ENCODE data around the gene SERPINE2.
A peak's percentile ranks its signal among the peaks of the same experiment; 100 is the strongest.

The SERPINE2 gene

DNA sequence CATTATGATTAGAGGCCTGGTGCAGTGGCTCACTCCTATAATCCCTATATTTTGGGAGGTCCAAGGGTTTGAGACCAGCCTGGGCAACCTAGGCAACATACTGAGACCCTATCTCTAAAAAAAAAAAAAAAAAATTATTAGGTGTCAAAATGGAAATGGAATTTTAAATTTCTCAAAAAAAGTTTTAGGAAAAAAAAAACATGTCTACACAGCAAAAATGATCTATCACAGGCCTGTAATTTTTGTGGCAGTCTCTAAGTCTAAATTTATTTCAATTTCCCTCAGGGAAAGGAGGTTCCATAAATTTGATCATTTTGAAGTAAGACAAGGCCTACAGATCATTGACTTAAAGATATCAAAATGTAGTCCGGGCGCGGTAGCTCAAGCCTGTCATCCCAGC, 65.5 kb downstream of the SERPINE2 start:
- DNase-seq (ENCODE audit: low read depth in 1 of 2, low spot score in 1 of 2): no peak
- in situ Hi-C loops (cut with HindIII; ENCODE audit: low pct_unique_long_range_greater_than_20kb, low sequenced_read_pairs): no loop called here
- TF ChIP-seq JUND (IDR thresholded peaks at IDR 0.05; ENCODE audit: low read depth): no peak

DNA sequence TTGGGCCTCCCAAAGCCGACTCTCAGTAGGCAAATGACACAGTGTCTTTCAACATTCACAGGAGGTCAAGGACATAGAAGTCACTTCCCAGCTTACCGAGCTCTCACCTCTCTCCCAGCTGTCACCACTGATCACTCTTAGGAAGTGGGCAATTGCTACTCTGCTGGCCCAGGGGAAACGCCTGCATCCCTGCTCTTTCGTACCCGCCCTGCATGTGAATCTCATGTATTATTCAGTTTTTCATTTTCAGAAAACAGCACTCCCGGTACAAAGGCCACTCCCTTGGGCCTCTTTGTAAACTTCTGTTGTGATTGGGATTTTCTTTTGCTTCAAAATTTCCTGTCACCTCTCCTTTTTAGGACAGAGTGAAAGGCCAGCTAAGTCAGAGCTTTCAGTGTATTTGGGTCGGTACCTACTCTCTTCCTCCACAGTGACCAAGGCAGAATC, 66.4 kb downstream of the SERPINE2 start:
- in situ Hi-C loops (cut with HindIII; ENCODE audit: low pct_unique_long_range_greater_than_20kb, low sequenced_read_pairs): no loop called here
- no peak for TF ChIP-seq JUND (IDR thresholded peaks at IDR 0.05; ENCODE audit: low read depth)
- no peak for DNase-seq (ENCODE audit: low read depth in 1 of 2, low spot score in 1 of 2)

DNA sequence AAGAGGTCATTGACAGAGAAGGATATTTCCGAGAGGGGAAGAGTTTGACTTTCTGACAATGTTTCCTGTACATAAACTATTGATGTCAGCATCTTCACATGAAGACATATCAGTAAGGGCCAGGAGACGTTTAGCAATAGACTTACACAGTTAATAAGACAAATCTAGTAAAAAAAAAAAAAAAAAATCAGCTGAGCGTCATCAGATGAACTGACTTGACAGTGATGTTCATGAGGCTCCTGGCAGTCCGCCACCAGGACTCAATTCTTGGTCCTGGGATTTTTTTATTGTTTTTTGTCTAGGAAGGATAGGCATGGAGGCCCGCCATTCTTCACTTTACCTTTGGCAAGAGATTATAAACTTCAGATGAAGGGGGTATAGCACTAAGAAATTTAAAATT, 67.4 kb downstream of the SERPINE2 start:
- no peak for TF ChIP-seq JUND (IDR thresholded peaks at IDR 0.05; ENCODE audit: low read depth)
- in situ Hi-C loops (cut with HindIII; ENCODE audit: low pct_unique_long_range_greater_than_20kb, low sequenced_read_pairs): no loop called here
- no peak for DNase-seq (ENCODE audit: low read depth in 1 of 2, low spot score in 1 of 2)

DNA sequence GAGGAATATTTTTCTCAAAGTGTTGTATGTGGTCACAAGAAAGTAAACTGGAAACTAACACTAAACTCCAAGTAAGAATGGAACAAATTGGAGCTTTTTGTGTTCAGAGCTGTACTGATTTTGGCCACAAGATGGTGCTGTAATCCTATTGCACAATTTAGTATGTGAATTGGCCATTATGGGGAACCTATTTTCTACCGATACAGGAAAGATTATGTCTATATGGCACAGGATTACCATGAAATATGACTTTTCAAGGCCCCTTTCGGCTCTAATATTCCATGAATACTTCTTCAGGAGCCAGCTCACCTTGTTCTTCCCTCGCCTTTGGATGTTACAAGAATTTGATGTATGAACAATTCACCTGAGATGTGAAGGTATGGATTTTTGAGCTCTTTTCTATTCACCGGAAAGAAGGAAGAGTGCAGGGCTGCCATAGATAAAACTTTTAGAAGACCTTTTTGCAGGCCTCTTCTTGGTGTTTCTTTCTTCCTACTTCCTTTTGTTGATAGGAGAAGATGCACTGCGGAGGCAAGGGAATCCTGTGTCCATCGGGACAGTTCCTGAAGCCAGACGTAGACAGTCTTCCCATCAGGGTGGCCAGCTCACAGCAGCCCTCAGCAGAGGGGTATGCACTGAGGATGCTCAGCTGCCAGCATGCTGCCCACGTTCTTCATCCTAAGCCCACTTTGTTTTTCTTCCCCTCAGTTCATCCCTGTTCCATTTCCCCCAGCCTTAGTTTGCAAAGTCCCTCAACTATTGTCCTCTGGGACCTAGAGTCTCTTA, 68.5 kb downstream of the SERPINE2 start:
- peak in 1 of 2 experiments; percentile 62 for DNase-seq (ENCODE audit: low read depth in 1 of 2, low spot score in 1 of 2)
- TF ChIP-seq JUND (IDR thresholded peaks at IDR 0.05; ENCODE audit: low read depth): no peak
- in situ Hi-C loops (cut with HindIII; ENCODE audit: low pct_unique_long_range_greater_than_20kb, low sequenced_read_pairs): no loop called here

DNA sequence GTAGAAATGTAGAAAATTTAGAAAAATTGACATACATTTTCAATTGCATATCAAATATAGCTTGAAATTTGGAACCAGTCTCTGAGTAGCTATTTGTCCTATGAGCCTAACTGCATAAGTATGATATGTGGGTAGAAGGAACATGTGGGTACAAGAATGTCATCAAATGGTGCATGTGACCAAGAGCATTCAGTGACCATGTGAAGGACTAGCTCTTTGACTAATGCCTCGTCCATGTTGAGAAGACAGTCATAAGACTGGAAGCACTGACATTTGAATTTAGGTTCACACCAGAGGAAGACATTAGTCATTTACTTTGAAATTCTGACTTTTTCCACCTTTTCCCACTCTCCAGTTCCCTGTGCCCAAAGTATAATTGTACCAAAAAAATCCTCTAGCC, 69.2 kb downstream of the SERPINE2 start:
- DNase-seq (ENCODE audit: low read depth in 1 of 2, low spot score in 1 of 2): no peak
- no peak for TF ChIP-seq JUND (IDR thresholded peaks at IDR 0.05; ENCODE audit: low read depth)
- in situ Hi-C loops (cut with HindIII; ENCODE audit: low pct_unique_long_range_greater_than_20kb, low sequenced_read_pairs): no loop called here

DNA sequence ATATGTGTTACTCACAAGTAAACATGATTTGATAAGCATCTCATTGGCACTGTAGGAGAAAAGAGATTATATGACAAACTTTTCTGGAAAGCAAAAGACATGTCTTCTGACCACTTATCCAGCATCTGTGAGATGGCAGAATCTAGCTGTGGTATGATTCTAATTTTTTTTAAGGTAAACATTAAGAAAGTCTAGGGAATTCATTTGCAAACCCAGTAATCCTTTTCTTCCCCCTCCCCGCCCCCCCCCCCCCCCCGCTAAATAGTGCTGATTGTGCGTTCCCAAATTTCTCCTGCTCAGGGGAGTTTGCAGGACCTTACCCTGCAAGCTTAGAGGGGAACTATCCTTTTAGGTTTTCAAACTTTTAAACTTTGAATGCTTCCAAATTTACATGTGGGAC, 69.8 kb downstream of the SERPINE2 start:
- in situ Hi-C loops (cut with HindIII; ENCODE audit: low pct_unique_long_range_greater_than_20kb, low sequenced_read_pairs): no loop called here
- DNase-seq (ENCODE audit: low read depth in 1 of 2, low spot score in 1 of 2): no peak
- TF ChIP-seq JUND (IDR thresholded peaks at IDR 0.05; ENCODE audit: low read depth): no peak

DNA sequence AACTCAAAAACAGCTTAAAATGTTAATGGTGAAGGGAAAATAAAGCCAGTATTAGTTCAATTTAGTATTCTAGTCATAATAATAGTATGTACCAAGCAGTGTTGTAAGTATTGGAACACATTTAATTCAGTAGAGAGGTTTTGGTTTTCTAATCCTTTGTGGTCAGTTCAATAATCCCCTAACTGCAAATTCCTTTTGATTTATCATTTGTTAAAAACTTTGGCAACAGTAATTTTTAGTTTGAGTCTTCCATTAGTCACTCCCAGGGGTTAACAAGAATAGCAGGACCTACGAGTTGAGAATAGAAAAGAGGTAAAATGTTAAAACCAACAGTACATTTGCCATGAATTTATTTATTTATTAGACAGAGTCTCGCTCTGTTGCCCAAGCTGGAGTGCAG, 71.1 kb downstream of the SERPINE2 start:
- in situ Hi-C loops (cut with HindIII; ENCODE audit: low pct_unique_long_range_greater_than_20kb, low sequenced_read_pairs): no loop called here
- no peak for TF ChIP-seq JUND (IDR thresholded peaks at IDR 0.05; ENCODE audit: low read depth)
- no peak for DNase-seq (ENCODE audit: low read depth in 1 of 2, low spot score in 1 of 2)

DNA sequence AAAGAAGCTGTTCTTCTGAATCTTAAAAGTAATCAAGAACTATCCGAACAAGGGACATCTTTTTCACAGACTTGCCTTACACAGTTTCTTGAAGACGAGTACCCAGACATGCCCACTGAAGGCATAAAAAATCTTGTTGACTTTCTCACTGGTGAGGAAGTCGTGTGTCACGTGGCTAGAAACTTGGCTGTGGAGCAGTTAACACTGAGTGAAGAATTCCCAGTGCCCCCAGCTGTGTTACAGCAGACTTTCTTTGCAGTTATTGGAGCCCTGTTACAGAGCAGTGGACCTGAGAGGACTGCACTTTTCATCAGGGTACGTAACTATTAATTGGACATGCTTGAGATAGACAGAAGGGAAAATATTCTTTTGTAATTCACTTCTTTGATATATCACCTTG, 79.4 kb downstream of the SERPINE2 start:
- TF ChIP-seq JUND (IDR thresholded peaks at IDR 0.05; ENCODE audit: low read depth): no peak
- no peak for DNase-seq (ENCODE audit: low read depth in 1 of 2, low spot score in 1 of 2)
- in situ Hi-C loops (cut with HindIII; ENCODE audit: low pct_unique_long_range_greater_than_20kb, low sequenced_read_pairs): no loop called here

DNA sequence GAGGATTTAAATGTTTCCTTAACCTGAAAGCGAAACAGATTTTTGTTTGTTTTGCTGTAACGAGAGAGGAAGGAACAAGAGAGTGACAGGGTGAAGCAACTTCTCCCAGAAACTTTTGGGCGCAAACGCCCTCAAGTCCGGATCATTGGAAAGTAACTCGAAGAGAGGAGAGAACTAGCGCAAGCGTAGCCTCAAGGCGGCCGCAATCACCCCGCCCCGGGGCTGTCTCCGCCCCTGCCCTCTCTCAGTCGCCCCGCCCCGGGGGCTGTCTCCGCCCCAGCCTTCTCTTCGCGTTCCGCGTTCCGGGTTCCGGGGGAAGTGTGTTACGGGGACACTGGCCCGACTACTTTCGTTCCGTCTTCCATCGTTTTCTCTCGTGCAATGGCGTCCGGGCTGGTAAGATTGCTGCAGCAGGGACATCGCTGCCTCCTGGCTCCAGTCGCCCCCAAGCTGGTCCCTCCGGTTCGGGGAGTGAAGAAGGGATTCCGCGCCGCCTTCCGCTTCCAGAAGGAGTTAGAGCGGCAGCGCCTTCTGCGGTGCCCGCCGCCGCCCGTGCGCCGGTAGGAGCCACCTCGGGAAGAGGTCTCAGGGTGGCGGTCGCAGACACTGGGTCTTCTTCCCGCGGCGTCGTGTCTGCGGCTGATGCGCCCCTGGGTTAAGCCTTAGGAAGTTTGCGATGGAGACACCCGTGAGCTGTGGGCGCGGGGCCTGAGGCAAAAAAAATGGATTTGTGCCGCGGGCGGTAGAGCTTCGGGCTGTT, 81.8 kb downstream of the SERPINE2 start, which contains the start of gene MRPL44:
TSS of gene MRPL44 (plus strand) at position 372 of the 760 bp plus-strand sequence. CDS start at position 382, 10 bp downstream.
- peak; percentile 60 to 94 for DNase-seq (ENCODE audit: low read depth in 1 of 2, low spot score in 1 of 2)
- in situ Hi-C loops (cut with HindIII; ENCODE audit: low pct_unique_long_range_greater_than_20kb, low sequenced_read_pairs): no loop called here
- no peak; the same call in 1 of the 2 replicates for TF ChIP-seq JUND (IDR thresholded peaks at IDR 0.05; ENCODE audit: low read depth)

DNA sequence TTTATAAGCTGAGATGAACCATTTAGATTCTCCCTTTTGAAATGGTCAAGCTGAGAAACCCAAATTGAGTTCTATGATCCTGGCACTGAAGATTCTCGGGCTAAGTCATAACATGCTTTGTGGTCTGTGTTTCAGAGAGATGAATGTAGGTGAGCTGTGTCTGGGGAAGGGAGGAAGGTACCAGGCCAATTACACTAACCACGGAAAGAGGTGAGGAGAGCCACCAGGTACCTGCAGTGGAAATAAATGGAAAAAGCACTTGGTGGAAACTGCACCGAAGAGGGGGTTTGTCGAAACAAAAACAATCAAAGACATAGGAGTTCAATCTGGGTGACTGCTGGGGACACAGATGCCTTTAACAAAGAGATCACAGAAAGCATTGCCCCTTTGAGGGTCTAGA, 82.8 kb downstream of the SERPINE2 start:
- DNase-seq (ENCODE audit: low read depth in 1 of 2, low spot score in 1 of 2): no peak
- TF ChIP-seq JUND (IDR thresholded peaks at IDR 0.05; ENCODE audit: low read depth): no peak
- in situ Hi-C loops (cut with HindIII; ENCODE audit: low pct_unique_long_range_greater_than_20kb, low sequenced_read_pairs): no loop called here

DNA sequence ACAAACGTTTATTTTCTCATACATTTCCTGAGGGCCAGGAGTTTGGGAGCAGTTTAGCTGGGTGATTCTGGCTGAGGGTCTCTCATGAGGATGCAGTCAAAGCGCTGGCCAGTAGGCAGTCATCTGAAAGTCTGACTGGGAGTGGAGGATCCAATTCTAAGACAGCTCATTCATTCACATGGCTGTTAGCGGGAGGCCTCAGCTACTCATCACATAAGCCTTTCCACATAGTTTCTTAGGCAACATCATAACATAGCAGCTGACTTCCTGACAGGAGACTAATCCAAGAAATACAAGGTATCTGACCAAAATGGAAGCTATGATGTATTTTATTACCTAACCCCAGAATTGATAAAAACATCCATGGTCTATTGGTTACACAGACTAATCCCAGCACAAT, 84.7 kb downstream of the SERPINE2 start:
- TF ChIP-seq JUND (IDR thresholded peaks at IDR 0.05; ENCODE audit: low read depth): no peak
- DNase-seq (ENCODE audit: low read depth in 1 of 2, low spot score in 1 of 2): no peak
- in situ Hi-C loops (cut with HindIII; ENCODE audit: low pct_unique_long_range_greater_than_20kb, low sequenced_read_pairs): no loop called here

DNA sequence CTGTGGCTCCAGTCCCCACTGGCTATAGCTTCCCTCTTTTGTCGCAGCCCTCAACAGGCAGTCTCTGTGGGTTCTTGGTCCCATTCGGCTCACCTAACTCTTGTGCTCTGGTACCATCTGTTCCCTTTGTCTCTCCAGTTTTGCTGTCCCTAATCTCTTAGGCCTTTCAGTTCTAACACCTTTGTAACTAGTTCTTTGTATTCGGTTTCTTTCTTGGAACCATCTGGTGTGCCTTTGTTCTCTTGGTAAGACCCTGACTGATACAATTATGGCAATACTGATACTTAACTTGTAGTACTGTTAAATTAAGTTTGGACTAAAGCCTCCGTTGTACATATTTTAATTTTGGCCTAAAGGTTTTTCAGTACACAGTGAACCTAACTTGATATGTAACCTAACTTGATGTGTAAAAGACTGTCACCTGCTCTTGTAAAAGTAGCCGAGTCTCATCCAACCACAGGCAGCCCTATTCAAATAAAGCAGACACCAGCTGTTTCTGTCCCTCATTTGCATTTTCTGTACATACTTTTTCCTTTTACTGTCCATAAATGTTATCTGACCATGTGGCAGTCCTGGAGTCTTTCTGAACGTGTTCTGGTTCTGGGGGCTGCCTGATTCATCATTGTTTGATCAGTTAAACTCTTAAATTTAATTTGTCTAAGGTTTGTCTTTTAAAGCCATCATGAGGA, 86.7 kb downstream of the SERPINE2 start:
- peak in 1 of 2 experiments; percentile 18 for DNase-seq (ENCODE audit: low read depth in 1 of 2, low spot score in 1 of 2)
- in situ Hi-C loops (cut with HindIII; ENCODE audit: low pct_unique_long_range_greater_than_20kb, low sequenced_read_pairs): no loop called here
- TF ChIP-seq JUND (IDR thresholded peaks at IDR 0.05; ENCODE audit: low read depth): no peak
